IPS DF 6.9 (cell line): ENCODE measurements around the gene AURKA.

Source experiments
- DNase-seq: peaks from one replicate; pipeline ENCODE4 v3.0.0-alpha.2; 2013; ENCODE audit warnings: low read depth, low spot score
- H3K27ac ChIP-seq: one replicate; pipeline ENCODE4 v1.5.1; 2013; ENCODE audit warnings: low read length, control low read depth
- H3K27me3 ChIP-seq: 2 replicates; pipeline ENCODE4 v1.6.1; 2013; ENCODE audit warnings: mild to moderate bottlenecking, low read length; ENCODE audit not compliant: control insufficient read depth, insufficient read depth
- H3K36me3 ChIP-seq: 2 replicates; pipeline ENCODE4 v1.6.1; 2013; ENCODE audit warnings: low read length; ENCODE audit not compliant: control insufficient read depth, insufficient read depth
- H3K4me1 ChIP-seq: 2 replicates; pipeline ENCODE4 v1.6.1; 2013; ENCODE audit warnings: low read length; ENCODE audit not compliant: control insufficient read depth, insufficient read depth
- H3K4me3 ChIP-seq: 2 replicates; pipeline ENCODE4 v1.5.1; 2013; ENCODE audit warnings: mild to moderate bottlenecking, low read length
- H3K9me3 ChIP-seq: 2 replicates; pipeline ENCODE4 v1.6.1; 2013; ENCODE audit warnings: low read length, inconsistent platforms; ENCODE audit not compliant: control insufficient read depth, insufficient read depth
- WGBS: extraction: QIAGEN DNeasy Blood & Tissue Kit; methylation state at CpG from one replicate; pipeline ENCODE4 v1.1.7; 2013; ENCODE audit warnings: mixed read lengths, missing lambda C conversion rate; ENCODE audit not compliant: insufficient read length, insufficient coverage; 5-methylcytosine and 5-hydroxymethylcytosine counted together

AURKA gene

GRCh38 chr20:56380375-56380774, 11.6 kb downstream of the AURKA start:
- no peak overlapping the region for H3K4me3 ChIP-seq
- H3K36me3 ChIP-seq, result peaks cover 25% of the 10 kb centered on the region
- WGBS, result no CpG with 5 or more reads among the region's 1 CpG
- H3K27ac ChIP-seq, result no peak overlapping the region
- no peaks in the 10 kb centered on the region for H3K9me3 ChIP-seq
- no peaks in the 10 kb centered on the region for H3K4me1 ChIP-seq
- no peaks in the 10 kb centered on the region for H3K27me3 ChIP-seq
- DNase-seq, result no peak

DNA sequence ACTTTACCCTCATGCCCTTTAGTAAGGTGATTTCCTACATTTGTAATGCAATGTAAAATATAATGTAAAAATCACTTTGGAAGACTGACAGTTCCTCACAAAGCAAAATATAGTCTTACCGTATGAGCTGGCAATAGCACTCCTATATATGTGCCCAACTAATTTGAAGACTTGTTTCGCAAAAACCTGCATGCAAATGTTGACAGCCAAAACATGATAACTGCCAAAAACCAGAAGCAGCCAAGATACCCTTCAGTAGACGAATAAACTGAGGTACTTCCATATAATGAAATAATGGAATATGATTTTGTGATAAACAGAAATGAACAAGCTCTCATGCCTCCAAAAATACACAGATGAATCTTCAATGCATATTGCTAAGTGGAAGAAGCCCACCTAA, 13.6 kb downstream of the AURKA start:
- Histone ChIP-seq H3K4me3 (no peak overlapping the region), H3K27me3 (no peaks in the 10 kb centered on the region), H3K36me3 (peaks cover 20% of the 10 kb centered on the region), H3K27ac (no peak overlapping the region), H3K4me1 (no peaks in the 10 kb centered on the region), H3K9me3 (no peaks in the 10 kb centered on the region)
- DNase-seq, result no peak
- no CpG with 5 or more reads among the region's 3 CpGs for WGBS

DNA sequence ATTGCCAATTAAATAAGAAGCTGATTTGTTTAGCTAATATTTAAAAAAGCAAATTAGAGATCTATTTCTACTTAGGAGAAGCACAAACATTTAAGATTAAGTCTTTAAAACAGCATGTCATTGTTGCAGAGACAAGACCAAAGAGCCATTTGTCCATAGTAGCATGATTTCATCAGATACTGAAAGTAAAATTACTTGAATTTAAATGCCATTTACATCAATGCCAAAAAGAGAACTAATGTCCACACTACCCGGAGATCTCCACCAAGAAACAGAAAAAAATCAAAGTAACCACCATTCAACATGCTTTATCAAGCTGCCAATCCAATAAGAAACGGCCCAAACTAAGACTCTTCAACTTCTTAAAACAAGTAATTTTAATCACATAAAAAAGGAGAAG, 15.7 kb downstream of the AURKA start:
- no peak overlapping the region for H3K4me3 ChIP-seq
- peaks cover 17% of the 10 kb centered on the region for H3K36me3 ChIP-seq
- no peaks in the 10 kb centered on the region for H3K9me3 ChIP-seq
- H3K4me1 ChIP-seq, result no peaks in the 10 kb centered on the region
- no peak overlapping the region for H3K27ac ChIP-seq
- no peaks in the 10 kb centered on the region for H3K27me3 ChIP-seq
- WGBS, result no CpG with 5 or more reads among the region's 2 CpGs
- DNase-seq, result no peak

DNA sequence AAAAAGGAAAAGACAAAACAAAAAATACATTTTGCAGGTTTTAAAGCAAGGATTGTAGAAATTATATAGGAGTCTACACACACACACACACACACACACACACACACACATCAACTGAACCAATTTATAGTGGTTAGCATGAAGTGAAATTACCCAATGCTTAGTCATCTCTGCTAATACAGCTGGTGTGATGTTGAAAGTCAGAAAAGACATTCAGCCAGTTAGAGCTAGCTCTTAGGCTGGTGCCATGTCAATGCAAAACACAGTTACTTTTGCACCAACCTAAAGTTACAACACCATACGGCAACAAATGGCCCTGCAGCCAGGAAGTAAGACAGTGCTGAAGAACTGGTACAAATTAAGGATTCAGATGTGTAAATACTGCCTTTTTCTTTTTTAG, 18.1 kb downstream of the AURKA start:
- WGBS, result no CpG with 5 or more reads among the region's 1 CpG
- H3K36me3 ChIP-seq, result peaks cover 25% of the 10 kb centered on the region
- DNase-seq, result no peak

DNA sequence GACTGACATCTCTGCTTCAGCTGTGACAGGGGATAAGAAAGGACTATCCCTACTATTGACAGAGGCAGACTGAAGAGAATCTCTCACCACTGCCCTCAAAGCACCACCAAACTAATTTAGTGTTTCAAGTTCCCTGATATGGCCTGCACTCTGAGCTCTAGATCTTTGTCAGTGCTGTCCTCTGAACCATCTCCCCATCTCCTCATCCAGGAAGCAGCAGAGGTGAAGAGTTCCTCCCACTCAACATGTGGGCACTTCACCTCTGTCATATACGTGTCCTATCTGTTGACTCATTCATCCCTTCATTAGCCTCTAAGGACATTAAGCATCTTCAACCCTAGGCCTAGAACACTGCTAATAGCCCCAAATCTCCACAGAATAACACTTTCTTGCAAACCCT, 19.2 kb downstream of the AURKA start:
- peaks cover 25% of the 10 kb centered on the region for H3K36me3 ChIP-seq

More for the DNA sequence above, 18.1 kb downstream of the AURKA start:
- Histone ChIP-seq H3K4me3 (no peak overlapping the region), H3K27ac (no peak overlapping the region), H3K9me3 (no peaks in the 10 kb centered on the region), H3K4me1 (no peaks in the 10 kb centered on the region), H3K27me3 (no peaks in the 10 kb centered on the region)

DNA sequence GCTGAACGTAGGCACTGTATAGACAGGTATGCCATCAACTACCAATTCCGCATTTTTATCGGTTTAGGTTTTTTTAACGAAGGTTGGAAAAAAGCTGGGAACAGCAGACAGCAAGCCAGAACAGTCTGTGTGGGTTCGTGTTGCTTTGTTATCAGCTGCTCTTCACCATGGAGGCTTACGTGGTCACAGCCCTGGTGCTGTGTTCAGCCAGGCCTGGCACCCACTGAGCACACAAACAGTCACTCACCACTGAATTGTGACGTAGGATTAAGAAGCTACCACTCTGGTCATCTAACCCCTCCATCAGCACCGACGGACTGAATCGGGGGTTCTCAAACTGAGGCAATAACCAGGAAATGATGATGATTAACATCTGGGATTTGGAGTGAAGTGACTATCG, 20.0 kb downstream of the AURKA start:
- H3K36me3 ChIP-seq, result peaks cover 25% of the 10 kb centered on the region
- no CpG with 5 or more reads among the region's 11 CpGs for WGBS
- H3K27ac ChIP-seq, result no peak overlapping the region
- no peaks in the 10 kb centered on the region for H3K27me3 ChIP-seq
- H3K4me3 ChIP-seq, result no peak overlapping the region
- no peaks in the 10 kb centered on the region for H3K4me1 ChIP-seq
- no peak for DNase-seq
- no peaks in the 10 kb centered on the region for H3K9me3 ChIP-seq

More for the DNA sequence above, 19.2 kb downstream of the AURKA start:
- H3K4me3 ChIP-seq, result no peak overlapping the region
- WGBS, result no CpG with 5 or more reads among the region's 1 CpG
- no peaks in the 10 kb centered on the region for H3K9me3 ChIP-seq
- no peaks in the 10 kb centered on the region for H3K27me3 ChIP-seq
- no peak overlapping the region for H3K27ac ChIP-seq
- H3K4me1 ChIP-seq, result no peaks in the 10 kb centered on the region
- no peak for DNase-seq

- DNase-seq, result no peak
- no CpG with 5 or more reads among the region's 4 CpGs for WGBS
- Histone ChIP-seq H3K27ac (no peak overlapping the region), H3K27me3 (no peaks in the 10 kb centered on the region), H3K9me3 (no peaks in the 10 kb centered on the region), H3K4me1 (no peaks in the 10 kb centered on the region), H3K36me3 (peaks cover 21% of the 10 kb centered on the region), H3K4me3 (no peak overlapping the region)
Measured at GRCh38 chr20:56369179-56369578, 22.8 kb downstream of the AURKA start.

GRCh38 chr20:56368351-56369134, 23.5 kb downstream of the AURKA start:
- Histone ChIP-seq H3K36me3 (peaks cover 18% of the 10 kb centered on the region), H3K27me3 (no peaks in the 10 kb centered on the region), H3K4me1 (no peaks in the 10 kb centered on the region), H3K27ac (no peak overlapping the region), H3K9me3 (no peaks in the 10 kb centered on the region), H3K4me3 (no peak overlapping the region)
- WGBS, result no CpG with 5 or more reads among the region's 6 CpGs
- no peak for DNase-seq

DNA sequence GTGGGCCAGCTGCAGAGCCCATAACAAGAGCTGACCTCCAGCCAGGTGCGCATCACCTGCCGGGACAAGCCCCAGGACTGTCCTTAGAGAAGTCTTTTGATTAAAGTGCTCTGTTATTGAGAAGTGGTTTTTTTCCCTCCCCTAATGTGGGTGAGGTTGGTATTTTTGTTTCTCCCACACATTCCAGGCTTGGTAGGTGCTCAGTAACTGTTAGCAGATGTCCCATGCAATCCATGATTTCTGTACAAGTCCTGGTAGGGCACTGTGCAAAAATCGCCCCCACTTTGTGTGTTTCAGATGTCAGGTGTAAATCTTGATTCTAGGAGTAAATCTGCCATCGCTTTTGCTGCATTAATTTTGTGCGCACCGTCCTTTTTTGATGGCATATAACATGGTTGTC, 28.5 kb downstream of the AURKA start:
- DNase-seq, result no peak
- no peaks in the 10 kb centered on the region for H3K27me3 ChIP-seq
- H3K27ac ChIP-seq, result no peak overlapping the region
- no peak overlapping the region for H3K4me3 ChIP-seq
- H3K9me3 ChIP-seq, result no peaks in the 10 kb centered on the region
- peaks cover 4% of the 10 kb centered on the region; the same call in 1 of the 2 replicates for H3K4me1 ChIP-seq
- WGBS, result no CpG with 5 or more reads among the region's 6 CpGs
- H3K36me3 ChIP-seq, result no peaks in the 10 kb centered on the region

- Histone ChIP-seq H3K4me1 (peaks cover 4% of the 10 kb centered on the region; the same call in 1 of the 2 replicates), H3K27ac (no peak overlapping the region), H3K27me3 (no peaks in the 10 kb centered on the region), H3K9me3 (no peaks in the 10 kb centered on the region), H3K4me3 (no peak overlapping the region), H3K36me3 (no peaks in the 10 kb centered on the region)
- no CpG with 5 or more reads among the region's 8 CpGs for WGBS
- no peak for DNase-seq
Measured at GRCh38 chr20:56362833-56363413, 29.1 kb downstream of the AURKA start.

- no peaks in the 10 kb centered on the region for H3K36me3 ChIP-seq
- no peak for DNase-seq
- no peak overlapping the region for H3K4me3 ChIP-seq
- H3K4me1 ChIP-seq, result peaks cover 4% of the 10 kb centered on the region; the same call in 1 of the 2 replicates
- WGBS, result no CpG with 5 or more reads among the region's 8 CpGs
- H3K27me3 ChIP-seq, result no peaks in the 10 kb centered on the region
- no peak overlapping the region for H3K27ac ChIP-seq
- H3K9me3 ChIP-seq, result no peaks in the 10 kb centered on the region
Measured at GRCh38 chr20:56361900-56362299, 30.1 kb downstream of the AURKA start.
